Measurements from ENCODE around the gene NBEA.
A peak's percentile ranks its signal among the peaks of the same experiment; 100 is the strongest.
"Not testable (repeated sequence)": the region's sequence is repeated elsewhere in the genome, so short reads cannot be mapped to it uniquely, and the experiment has no call there.

NBEA gene

GRCh38 chr13:35597451-35597850 is 655.4 kb downstream of the NBEA start:
- no peak for DNase-seq

- DNase-seq = no peak
These were observed 656.2 kb downstream of the NBEA start for GRCh38 chr13:35598233-35598632.

GRCh38 chr13:35598790-35599369 is 656.8 kb downstream of the NBEA start:
- no peak for DNase-seq

- DNase-seq = no peak
These were observed 657.3 kb downstream of the NBEA start for GRCh38 chr13:35599384-35599783.

- DNase-seq = no peak
These were observed 658.1 kb downstream of the NBEA start for GRCh38 chr13:35600137-35600536.

GRCh38 chr13:35603593-35604285 is 661.7 kb downstream of the NBEA start:
- peak; percentile 65 to 72 for DNase-seq

- no peak for DNase-seq
These were observed 672.6 kb downstream of the NBEA start for GRCh38 chr13:35614666-35615065.

- no peak for DNase-seq
These were observed 675.4 kb downstream of the NBEA start for GRCh38 chr13:35617420-35617819.

- no peak for DNase-seq
These were observed 676.6 kb downstream of the NBEA start for GRCh38 chr13:35618565-35619083.

- DNase-seq = peak; percentile 2 to 30
These were observed 679.9 kb downstream of the NBEA start for GRCh38 chr13:35621989-35622388.

GRCh38 chr13:35629026-35629425 is 687.0 kb downstream of the NBEA start:
- no peak for DNase-seq

GRCh38 chr13:35630551-35631275 is 688.6 kb downstream of the NBEA start:
- peak; percentile 42 to 66 for DNase-seq

GRCh38 chr13:35631666-35632065 is 689.6 kb downstream of the NBEA start:
- DNase-seq = no peak

GRCh38 chr13:35643625-35644024 is 701.6 kb downstream of the NBEA start:
- DNase-seq = no peak

GRCh38 chr13:35646056-35646774 is 704.1 kb downstream of the NBEA start:
- no peak for DNase-seq

GRCh38 chr13:35648201-35648600 is 706.1 kb downstream of the NBEA start:
- DNase-seq = no peak

- DNase-seq = no peak
These were observed 707.1 kb downstream of the NBEA start for GRCh38 chr13:35649162-35649561.

- no peak for DNase-seq
These were observed 717.7 kb downstream of the NBEA start for GRCh38 chr13:35659796-35660195.

GRCh38 chr13:35664747-35665146 is 722.7 kb downstream of the NBEA start:
- no peak for DNase-seq

- no peak for DNase-seq
These were observed 727.3 kb downstream of the NBEA start for GRCh38 chr13:35669321-35669720.

GRCh38 chr13:35672611-35673010 is 730.5 kb downstream of the NBEA start:
- no peak for DNase-seq

GRCh38 chr13:35675651-35676050 is 733.6 kb downstream of the NBEA start:
- DNase-seq = no peak

- not testable (repeated sequence) for DNase-seq
These were observed 735.8 kb downstream of the NBEA start for GRCh38 chr13:35677863-35678262.

All from SHP77 (cell line).